Suppressor macrophage treated with lipopolysaccharide for 1 hour (primary cell): ENCODE data around the gene ATP2B2.

Source experiments
- DNase-seq, 3 donors: peaks; one replicate each; pipeline ENCODE4 v3.0.0-alpha.2; 2020 to 2022

Gene ATP2B2

GRCh38 chr3:10468613-10469354 is 36.6 kb downstream of the ATP2B2 start:
- no peak for DNase-seq

GRCh38 chr3:10467904-10468612 is 37.3 kb downstream of the ATP2B2 start:
- no peak for DNase-seq

DNA sequence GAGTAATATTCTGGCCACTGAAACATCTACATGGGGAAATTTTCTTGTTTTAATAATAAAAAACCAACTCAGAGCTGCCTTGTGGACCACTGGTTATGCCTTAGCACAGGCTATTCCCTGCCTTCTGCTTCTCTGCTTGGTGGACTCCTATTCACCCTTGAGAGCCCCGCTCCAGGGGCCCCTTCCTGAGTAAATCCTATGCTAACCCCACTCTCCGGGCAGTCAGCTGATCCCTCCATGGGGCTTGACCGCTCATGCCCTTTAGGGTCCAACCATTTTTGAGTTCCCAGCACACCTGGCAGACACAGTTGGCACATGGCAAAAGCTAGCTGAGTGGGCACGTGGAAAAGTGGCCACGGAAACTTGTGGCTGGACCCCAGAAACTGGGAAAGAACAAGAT is 38.2 kb downstream of the ATP2B2 start:
- no peak for DNase-seq

DNA sequence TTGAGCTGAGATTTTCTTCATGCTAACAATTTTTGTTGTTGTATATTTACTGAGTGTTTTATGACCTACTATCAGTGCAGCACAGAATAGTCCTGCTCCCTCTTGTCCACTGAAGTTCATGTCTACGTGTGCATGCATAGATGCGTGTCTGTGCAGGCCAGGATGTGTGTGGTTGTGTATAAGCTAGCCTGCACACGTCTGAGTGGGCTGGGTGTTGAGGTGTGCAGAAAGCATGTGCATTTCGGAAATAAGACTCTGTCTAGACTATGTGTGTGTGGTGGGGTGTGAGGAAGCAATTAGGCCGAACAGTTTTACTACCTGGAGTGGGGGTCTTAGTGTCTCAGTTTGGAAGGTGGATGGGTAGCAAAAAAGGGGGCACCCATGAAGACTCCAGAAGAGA is 39.2 kb downstream of the ATP2B2 start:
- no peak for DNase-seq

GRCh38 chr3:10465161-10465560 is 40.2 kb downstream of the ATP2B2 start:
- DNase-seq, result peak in 2 of 3 donors; percentile 21 to 30

DNA sequence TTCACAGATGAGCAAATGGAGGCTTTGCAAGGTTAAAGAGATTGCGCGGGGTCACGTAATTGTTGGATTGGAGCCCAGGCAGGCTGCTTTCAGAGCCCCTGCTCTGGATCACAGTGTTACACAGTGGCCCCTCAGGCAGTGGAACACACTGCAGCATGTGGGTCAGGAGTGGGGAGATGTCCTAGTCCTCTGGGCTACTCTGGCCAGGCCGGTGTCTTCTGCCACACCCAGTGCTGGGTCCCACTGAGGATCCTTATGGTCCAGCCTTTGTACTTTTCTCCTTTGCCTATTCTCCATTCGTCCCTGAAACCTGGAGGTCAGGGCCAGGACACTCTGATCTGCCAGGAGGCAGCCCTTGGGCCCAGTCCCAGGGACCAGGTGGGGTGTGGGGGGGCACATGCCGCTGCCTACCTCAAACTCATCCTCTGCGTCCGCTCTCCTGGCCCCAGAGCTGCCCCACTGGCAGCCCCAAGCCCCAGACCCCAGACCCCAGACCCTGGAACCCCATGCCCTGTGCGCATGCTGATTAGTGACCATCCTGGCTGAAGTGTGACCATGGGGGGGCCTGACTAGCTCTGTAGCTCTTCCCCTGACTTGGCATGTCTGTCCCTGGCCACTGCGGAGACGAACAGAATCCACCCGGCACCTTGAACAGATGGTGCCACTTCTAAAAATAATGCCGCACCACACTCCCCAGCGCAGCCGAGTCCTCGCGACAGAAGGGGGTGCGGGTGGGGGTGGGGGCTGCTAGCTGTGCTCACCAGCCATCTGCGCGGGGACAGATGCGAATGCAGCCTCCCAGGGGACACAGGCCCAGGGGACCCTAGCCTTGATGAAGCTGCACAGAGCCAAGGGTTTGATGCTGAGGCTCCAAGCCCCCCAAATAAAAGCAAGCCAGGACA is 41.6 kb downstream of the ATP2B2 start:
- DNase-seq, result no peak

GRCh38 chr3:10462641-10463532 is 42.5 kb downstream of the ATP2B2 start:
- DNase-seq, result no peak

DNA sequence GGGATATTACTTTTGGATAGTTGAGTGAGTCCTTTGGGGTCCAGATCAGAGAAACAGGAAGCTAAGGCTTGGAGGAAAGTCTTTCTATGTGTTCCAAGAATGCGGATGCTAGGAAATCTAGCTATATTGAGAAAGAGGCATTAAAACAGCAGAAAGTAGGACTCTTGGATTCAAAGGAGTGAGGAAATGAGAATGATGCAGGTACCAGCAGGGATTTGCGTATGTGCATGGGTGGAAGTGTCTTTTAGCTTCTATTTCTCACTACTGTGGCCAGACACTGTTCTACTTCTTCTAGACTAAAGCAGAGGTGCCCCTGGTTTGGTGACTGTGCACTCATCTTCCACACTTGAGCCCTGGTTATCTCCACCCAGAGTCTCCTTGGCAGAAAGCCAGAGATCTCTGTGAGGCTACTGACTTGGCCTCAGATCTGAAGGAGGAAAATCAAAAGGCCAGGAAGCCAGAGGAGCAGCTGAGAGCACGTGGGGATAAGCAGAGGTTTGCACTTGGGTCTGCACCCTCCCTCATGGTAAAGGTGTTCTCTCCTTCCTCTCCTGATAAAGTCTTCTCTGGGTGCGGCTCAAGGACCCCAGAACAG is 44.3 kb downstream of the ATP2B2 start:
- no peak for DNase-seq

- DNase-seq, result peak; percentile 23 to 44 (median 40)
These were observed 45.2 kb downstream of the ATP2B2 start for GRCh38 chr3:10459954-10460754.

GRCh38 chr3:10457560-10457959 is 47.8 kb downstream of the ATP2B2 start:
- DNase-seq, result no peak

- no peak for DNase-seq
These were observed 48.4 kb downstream of the ATP2B2 start for GRCh38 chr3:10456981-10457380.

- no peak for DNase-seq
These were observed 49.9 kb downstream of the ATP2B2 start for GRCh38 chr3:10455545-10455914.

- DNase-seq, result peak; percentile 18 to 46 (median 32)
These were observed 50.4 kb downstream of the ATP2B2 start for GRCh38 chr3:10454907-10455544.

- no peak for DNase-seq
These were observed 51.8 kb downstream of the ATP2B2 start for GRCh38 chr3:10453431-10454163.

DNA sequence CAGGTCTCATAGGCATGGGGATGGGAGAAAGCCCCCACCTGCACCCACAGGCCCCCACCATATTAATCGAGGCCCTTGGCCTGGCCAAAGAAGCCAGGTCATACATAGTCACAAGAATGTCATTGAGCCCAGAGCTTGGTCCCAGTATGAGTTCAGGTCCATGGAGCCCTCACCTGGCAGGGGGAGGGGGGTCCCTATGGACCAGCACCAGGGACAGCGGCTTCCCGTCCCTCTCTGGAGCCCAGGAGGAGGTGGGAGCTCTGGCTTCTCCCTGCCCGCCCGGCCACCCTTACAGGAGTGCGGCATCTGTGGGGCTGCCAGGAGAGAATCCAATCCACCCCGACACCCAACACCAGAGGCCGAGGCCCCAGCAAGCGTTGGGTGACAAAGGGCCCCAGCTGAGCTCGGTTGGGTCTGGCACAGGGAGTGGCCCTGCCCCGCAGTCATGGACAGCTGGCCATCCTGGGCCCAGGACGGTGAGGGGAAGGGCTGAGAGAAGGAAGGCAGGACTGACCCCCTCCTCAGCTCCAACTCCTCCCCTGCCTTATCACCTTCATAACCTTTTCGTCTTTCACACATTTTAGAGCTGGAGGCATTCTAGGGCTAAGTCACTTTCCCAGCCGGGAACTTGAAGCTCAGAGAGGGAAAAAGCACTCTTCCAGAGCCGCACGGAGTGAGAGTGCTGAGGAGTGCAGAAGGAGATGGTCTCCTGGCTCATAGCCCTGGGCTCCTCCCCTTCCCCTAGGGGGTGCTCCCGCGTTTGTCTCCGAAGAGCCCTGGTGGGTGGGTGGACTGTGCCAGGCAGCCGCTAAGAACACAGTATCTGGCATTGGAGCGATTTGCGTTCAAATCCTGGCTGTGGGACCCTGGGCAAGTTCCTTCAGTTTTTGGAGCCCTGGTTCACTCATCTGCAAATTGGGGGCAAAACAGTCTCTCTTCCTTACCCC is 54.6 kb downstream of the ATP2B2 start:
- DNase-seq, result no peak

DNA sequence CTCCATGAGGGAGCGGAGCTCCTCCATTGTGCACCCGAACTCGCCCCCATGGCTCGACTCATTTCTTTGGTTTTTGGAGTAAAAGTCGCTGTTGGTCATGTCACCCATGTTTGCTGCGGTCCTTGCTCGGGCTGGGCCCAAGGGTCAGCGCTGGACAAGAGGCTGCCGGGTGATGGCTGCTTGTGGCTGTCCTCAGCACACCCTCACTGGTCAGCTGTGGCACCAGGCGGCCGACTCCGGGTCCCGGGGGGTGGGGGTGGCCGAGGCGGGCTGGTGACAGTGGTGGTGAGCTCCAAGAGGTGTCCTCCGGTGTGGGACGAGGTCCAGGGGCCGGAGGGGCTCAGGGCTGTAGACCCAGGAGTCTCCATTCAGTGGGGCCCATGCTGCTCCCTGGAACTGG is 56.0 kb downstream of the ATP2B2 start:
- DNase-seq, result no peak

- no peak for DNase-seq
These were observed 56.8 kb downstream of the ATP2B2 start for GRCh38 chr3:10448544-10448943.

- no peak for DNase-seq
These were observed 57.7 kb downstream of the ATP2B2 start for GRCh38 chr3:10447527-10448260.
